PC-9 (cell line): ENCODE data around the gene TRIM44. TPM values are rescaled to one million over a fixed set of nuclear protein-coding genes. Genes with fewer than 3 reads are reported as not detected.
"Not testable (repeated sequence)": the region's sequence is repeated elsewhere in the genome, so short reads cannot be mapped to it uniquely, and the experiment has no call there.

ENCODE experiments used
- BruUV-seq: library from RNA; stranded (reverse); fragments of 400-500 nt; replicated peaks from 2 replicates; lab custom pipeline; 2021; lab: Mats Ljungman, UMichigan
- CTCF ChIA-PET: fragments of 300-600 bp; sonication (Branson Sonifier 250); formaldehyde crosslinking; loops from one replicate; lab custom pipeline; 2022; ENCODE audit warnings: antibody characterized with exemption; lab: Charles Lee
- POLR2A ChIA-PET: fragments of 300-600 bp; sonication (Branson Sonifier 250); formaldehyde crosslinking; loops from one replicate; lab custom pipeline; 2022; ENCODE audit warnings: antibody characterized with exemption; ENCODE audit not compliant: unreplicated experiment; lab: Charles Lee
- DNase-seq, 2 experiments: peaks; one replicate each; pipeline versions ENCODE4 v3.0.0 to v3.0.0-alpha.2; 2015 to 2022; ENCODE audit warnings: mixed read lengths in 1 of 2
- H2AFZ ChIP-seq: fragments of 200-600 bp; sonication (generic); 2 replicates; pipeline ENCODE4 v1.8.1; 2017; ENCODE audit warnings: antibody characterized with exemption
- H3F3A ChIP-seq: fragments of 200-600 bp; sonication (generic); 2 replicates; pipeline ENCODE4 v1.8.1; 2017; ENCODE audit warnings: antibody characterized with exemption, mild to moderate bottlenecking, low read depth; ENCODE audit not compliant: insufficient read depth
- H3K27ac ChIP-seq: fragments of 200-600 bp; sonication (generic); 2 replicates; pipeline ENCODE4 v1.6.1; 2016; ENCODE audit warnings: mixed run types
- H3K27me3 ChIP-seq: fragments of 200-600 bp; sonication (generic); 2 replicates; pipeline ENCODE4 v1.6.1; 2016; ENCODE audit warnings: low read depth, mixed run types; ENCODE audit not compliant: insufficient read depth
- H3K36me3 ChIP-seq: fragments of 200-600 bp; sonication (generic); 2 replicates; pipeline ENCODE4 v1.6.1; 2016; ENCODE audit warnings: low read depth, mixed run types
- H3K4me1 ChIP-seq: fragments of 200-600 bp; sonication (generic); replicated peaks from 2 replicates; pipeline ENCODE4 v1.6.1; 2016; ENCODE audit warnings: mixed run types; ENCODE audit not compliant: insufficient read depth
- H3K4me2 ChIP-seq: fragments of 200-600 bp; sonication (generic); 2 replicates; pipeline ENCODE4 v1.6.1; 2017; ENCODE audit warnings: mixed run types
- H3K4me3 ChIP-seq: fragments of 200-600 bp; sonication (generic); 2 replicates; pipeline ENCODE4 v1.6.1; 2016; ENCODE audit warnings: mixed run types
- H3K79me2 ChIP-seq: fragments of 200-600 bp; sonication (generic); 2 replicates; pipeline ENCODE4 v1.6.1; 2017; ENCODE audit warnings: low read depth, mixed run types
- H3K9me2 ChIP-seq: fragments of 200-600 bp; sonication (generic); 2 replicates; pipeline ENCODE4 v1.8.1; 2017; ENCODE audit warnings: mild to moderate bottlenecking; ENCODE audit not compliant: insufficient read depth
- H3K9me3 ChIP-seq: fragments of 200-600 bp; sonication (generic); 2 replicates; pipeline ENCODE4 v1.8.1; 2016; ENCODE audit warnings: low read depth; ENCODE audit not compliant: insufficient read depth
- H4K20me1 ChIP-seq: fragments of 200-600 bp; sonication (generic); 2 replicates; pipeline ENCODE4 v1.8.1; 2017; ENCODE audit not compliant: insufficient read depth
- EZH2 ChIP-seq: fragments of 200-600 bp; sonication (generic); IDR thresholded peaks from 2 replicates; pipeline ENCODE4 v1.8.0; 2017; ENCODE audit warnings: antibody characterized with exemption, low read depth
- intact Hi-C: fragments of 100-400 bp; cut with micrococcal nuclease; formaldehyde crosslinking; loops from one replicate; pipeline ENCODE4 v1.10.0; 2022; ENCODE audit not compliant: unreplicated experiment
- total RNA-seq: library from RNA; stranded (reverse); gene quantifications from 2 replicates; pipeline ENCODE4 v1.2.3, GENCODE V29; 2021
- TF ChIP-seq, protein P1 (sequence below): fragments of 200-600 bp; sonication (generic); conservative IDR thresholded peaks from 2 replicates; pipeline ENCODE4 v1.6.1; 2017; ENCODE audit warnings: mixed run types, antibody characterized with exemption, mild to moderate bottlenecking, moderate library complexity

TRIM44 gene
- total RNA-seq, 1 experiment from 2014 or later, result 100 TPM

- Histone ChIP-seq H2AFZ (no peak overlapping the region), H3K27ac (no peak overlapping the region), H3K9me2 (no peaks in the 10 kb centered on the region), H3K27me3 (no peaks in the 10 kb centered on the region), H3K4me1 (0 out of 2 replicates have a peak, but pooled peaks cover 4% of the 10 kb centered on the region), H3K79me2 (no peaks in the 10 kb centered on the region), H3K9me3 (no peaks in the 10 kb centered on the region), H4K20me1 (no peaks in the 10 kb centered on the region), H3K36me3 (no peaks in the 10 kb centered on the region), H3K4me2 (no peak overlapping the region), H3K4me3 (no peak overlapping the region), H3F3A (no peaks in the 10 kb centered on the region)
- ChIA-PET CTCF (no interaction called here), POLR2A (no interaction called here)
- no TSS peak for BruUV-seq
- DNase-seq, result no peak
- intact Hi-C loops, result no loop called here
- TF ChIP-seq, protein P1, sequence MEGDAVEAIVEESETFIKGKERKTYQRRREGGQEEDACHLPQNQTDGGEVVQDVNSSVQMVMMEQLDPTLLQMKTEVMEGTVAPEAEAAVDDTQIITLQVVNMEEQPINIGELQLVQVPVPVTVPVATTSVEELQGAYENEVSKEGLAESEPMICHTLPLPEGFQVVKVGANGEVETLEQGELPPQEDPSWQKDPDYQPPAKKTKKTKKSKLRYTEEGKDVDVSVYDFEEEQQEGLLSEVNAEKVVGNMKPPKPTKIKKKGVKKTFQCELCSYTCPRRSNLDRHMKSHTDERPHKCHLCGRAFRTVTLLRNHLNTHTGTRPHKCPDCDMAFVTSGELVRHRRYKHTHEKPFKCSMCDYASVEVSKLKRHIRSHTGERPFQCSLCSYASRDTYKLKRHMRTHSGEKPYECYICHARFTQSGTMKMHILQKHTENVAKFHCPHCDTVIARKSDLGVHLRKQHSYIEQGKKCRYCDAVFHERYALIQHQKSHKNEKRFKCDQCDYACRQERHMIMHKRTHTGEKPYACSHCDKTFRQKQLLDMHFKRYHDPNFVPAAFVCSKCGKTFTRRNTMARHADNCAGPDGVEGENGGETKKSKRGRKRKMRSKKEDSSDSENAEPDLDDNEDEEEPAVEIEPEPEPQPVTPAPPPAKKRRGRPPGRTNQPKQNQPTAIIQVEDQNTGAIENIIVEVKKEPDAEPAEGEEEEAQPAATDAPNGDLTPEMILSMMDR, result no peak
- no peak for TF ChIP-seq EZH2
Measured at GRCh38 chr11:35651263-35651662, 11.3 kb upstream of the TRIM44 start.

DNA sequence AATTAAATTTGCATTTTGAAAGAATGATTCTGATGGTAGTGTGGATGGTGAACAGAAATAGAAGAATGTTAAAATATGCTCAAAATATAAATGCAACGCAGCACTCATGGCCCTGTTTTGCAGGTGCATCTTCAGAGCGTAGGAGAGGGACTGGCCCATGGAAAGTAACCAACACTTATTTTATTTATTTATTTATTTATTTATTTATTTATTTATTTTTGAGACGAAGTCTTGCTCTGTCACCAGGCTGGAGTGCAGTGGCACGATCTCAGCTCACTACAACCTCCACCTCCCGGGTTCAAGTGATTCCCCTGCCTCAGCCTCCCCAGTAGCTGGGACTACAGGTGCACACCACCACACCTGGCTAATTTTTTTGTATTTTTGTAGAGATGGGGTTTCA, 9.8 kb upstream of the TRIM44 start:
- H3K36me3 ChIP-seq, CTCF ChIA-PET, DNase-seq, H3K27me3 ChIP-seq, H3K9me2 ChIP-seq, POLR2A ChIA-PET, H3F3A ChIP-seq, H3K27ac ChIP-seq, H4K20me1 ChIP-seq, H3K4me2 ChIP-seq, H3K4me1 ChIP-seq, H3K79me2 ChIP-seq, BruUV-seq, H3K9me3 ChIP-seq, H3K4me3 ChIP-seq, intact Hi-C loops: not testable (repeated sequence)
- H2AFZ ChIP-seq, result peak overlapping the region; percentile 37; the same call in 1 of the 2 replicates

DNA sequence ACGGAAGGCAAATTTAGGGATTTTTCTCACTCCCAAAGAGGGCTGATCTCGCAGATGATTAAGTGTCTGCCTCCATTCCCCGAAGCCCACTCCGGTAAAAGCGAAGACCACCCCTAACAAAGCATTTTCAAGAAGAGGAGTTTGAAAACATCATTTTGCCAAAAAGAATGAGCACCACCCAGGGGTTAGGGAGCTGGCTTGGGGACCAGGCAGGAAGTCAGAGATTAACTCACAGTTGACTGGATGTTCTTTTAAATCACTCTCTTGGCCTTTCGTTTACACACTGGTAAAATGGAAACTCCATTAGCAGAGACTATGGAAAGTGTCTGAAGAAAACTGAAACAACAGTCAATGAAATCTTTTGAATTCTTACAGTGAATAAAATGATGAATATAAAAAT, 7.9 kb upstream of the TRIM44 start:
- CTCF ChIA-PET, result no interaction called here
- no peaks in the 10 kb centered on the region for H3K4me1 ChIP-seq
- intact Hi-C loops, result no loop called here

More for the DNA sequence above, 7.9 kb upstream of the TRIM44 start:
- no peak overlapping the region for H3K27ac ChIP-seq
- H3K9me3 ChIP-seq, result no peaks in the 10 kb centered on the region
- POLR2A ChIA-PET, result interaction anchor here (0.7 kb wide), 1 partner anchor 37 kb away, joined by 4 read pairs; the partner anchor contains the start of gene FJX1
- H3F3A ChIP-seq, result no peaks in the 10 kb centered on the region
- H3K27me3 ChIP-seq, result no peaks in the 10 kb centered on the region
- H4K20me1 ChIP-seq, result no peaks in the 10 kb centered on the region
- H2AFZ ChIP-seq, result no peak overlapping the region
- H3K4me2 ChIP-seq, result no peak overlapping the region
- DNase-seq, result no peak
- H3K9me2 ChIP-seq, result no peaks in the 10 kb centered on the region
- TF ChIP-seq EZH2, result no peak
- TF ChIP-seq, protein P1, result no peak
- no TSS peak for BruUV-seq
- H3K36me3 ChIP-seq, result no peaks in the 10 kb centered on the region
- H3K4me3 ChIP-seq, result no peak overlapping the region
- no peaks in the 10 kb centered on the region for H3K79me2 ChIP-seq
